H1 (cell line): ENCODE data around the gene UNC79. TPM values are rescaled to one million over a fixed set of nuclear protein-coding genes. Genes with fewer than 3 reads are reported as not detected.

Experiments
- CTCF ChIA-PET: fragments of 300-600 bp; sonication (Branson Sonifier 250); formaldehyde crosslinking; loops from one replicate; lab custom pipeline; 2021; ENCODE audit not compliant: partially characterized antibody; lab: Charles Lee
- POLR2A ChIA-PET: fragments of 300-600 bp; sonication (Branson Sonifier 250); formaldehyde crosslinking; loops from one replicate; lab custom pipeline; 2021; ENCODE audit warnings: inconsistent platforms; ENCODE audit not compliant: partially characterized antibody; lab: Charles Lee
- DNase-seq, 2 experiments: peaks; one replicate each; pipeline versions ENCODE4 v3.0.0 to v3.0.0-alpha.2; 2010 to 2022; ENCODE audit warnings: low spot score in 2 of 2, low read depth in 1 of 2, mixed read lengths in 1 of 2
- FAIRE-seq: peaks from 2 replicates; lab custom pipeline; 2011; peaks lifted over from hg19 to GRCh38; lab: Jason Lieb, UNC
- H2AFZ ChIP-seq: 2 replicates; pipeline ENCODE4 v1.8.1; 2012; ENCODE audit warnings: low read length, inconsistent platforms
- H2AK5ac ChIP-seq: 2 replicates; pipeline ENCODE4 v1.6.1; 2013; ENCODE audit warnings: low read depth, low read length
- H2BK120ac ChIP-seq: replicated peaks from 2 replicates; pipeline ENCODE3; 2013; ENCODE audit warnings: low read depth, low read length, inconsistent platforms
- H2BK12ac ChIP-seq: 2 replicates; pipeline ENCODE4 v1.6.1; 2013; ENCODE audit warnings: low read depth, low read length
- H2BK15ac ChIP-seq: 2 replicates; pipeline ENCODE4 v1.6.1; 2013; ENCODE audit warnings: low read length
- H2BK20ac ChIP-seq: 2 replicates; pipeline ENCODE4 v1.6.1; 2013; ENCODE audit warnings: low read length
- H2BK5ac ChIP-seq: 2 replicates; pipeline ENCODE4 v1.6.1; 2013; ENCODE audit warnings: low read depth, low read length
- H3K14ac ChIP-seq: 2 replicates; pipeline ENCODE4 v1.6.1; 2013; ENCODE audit warnings: inconsistent platforms; ENCODE audit not compliant: insufficient read length
- H3K18ac ChIP-seq: 2 replicates; pipeline ENCODE4 v1.6.1; 2013; ENCODE audit warnings: low read length; ENCODE audit errors: extremely low read depth
- H3K23ac ChIP-seq: 2 replicates; pipeline ENCODE4 v1.6.1; 2013; ENCODE audit warnings: inconsistent platforms; ENCODE audit not compliant: insufficient read length
- H3K23me2 ChIP-seq: 2 replicates; pipeline ENCODE4 v1.6.1; 2013; ENCODE audit warnings: low read depth, low read length
- H3K27ac ChIP-seq: 2 replicates; pipeline ENCODE4 v1.6.1; 2011; ENCODE audit warnings: low read depth, low read length, inconsistent platforms
- H3K27me3 ChIP-seq, 4 experiments: replicated peaks in 1 of 4; 1 replicate in 1 of 4; 2 replicates in 3 of 4; pipeline versions ENCODE4 v1.6.1 to v1.8.1; 2011 to 2013; ENCODE audit warnings: low read length in 3 of 4, mild to moderate bottlenecking in 3 of 4, inconsistent platforms in 2 of 4, mixed read lengths in 2 of 4, moderate library complexity in 1 of 4; ENCODE audit not compliant: control insufficient read depth in 3 of 4, insufficient read depth in 3 of 4; ENCODE audit errors: extremely low read depth in 1 of 4
- H3K36me3 ChIP-seq, 4 experiments: 2 replicates each; pipeline versions ENCODE4 v1.6.1 to v1.8.1; 2011 to 2013; ENCODE audit warnings: mild to moderate bottlenecking in 4 of 4, low read length in 3 of 4, moderate library complexity in 2 of 4, control low read depth in 1 of 4, inconsistent platforms in 1 of 4; ENCODE audit not compliant: insufficient read depth in 4 of 4, control insufficient read depth in 2 of 4
- H3K4ac ChIP-seq: replicated peaks from 2 replicates; pipeline ENCODE3; 2013; ENCODE audit warnings: low read length, low read depth, mixed read lengths, inconsistent platforms; ENCODE audit not compliant: insufficient read length
- H3K4me1 ChIP-seq, 4 experiments: replicated peaks in 1 of 4; 1 replicate in 1 of 4; 2 replicates in 3 of 4; pipeline versions ENCODE4 v1.6.1 to v1.8.1; 2011 to 2013; ENCODE audit warnings: low read length in 3 of 4, inconsistent platforms in 2 of 4, mixed read lengths in 1 of 4; ENCODE audit not compliant: insufficient read depth in 4 of 4, control insufficient read depth in 3 of 4
- H3K4me2 ChIP-seq, 2 experiments: 2 replicates each; pipeline versions ENCODE4 v1.6.1 to v1.8.1; 2011 to 2013; ENCODE audit warnings: low read depth in 2 of 2, low read length in 2 of 2, control low read depth in 1 of 2, inconsistent platforms in 1 of 2, mild to moderate bottlenecking in 1 of 2; ENCODE audit not compliant: insufficient read depth in 1 of 2
- H3K4me3 ChIP-seq, 4 experiments: fragments of 200-600, 300-600 bp in 1 of 4; sonication (generic), shearing (Covaris generic), sonication (Bioruptor Twin) in 1 of 4; 2 replicates each; pipeline versions ENCODE4 v1.5.1 to v1.8.1; 2011 to 2016; ENCODE audit warnings: low read length in 4 of 4, low read depth in 3 of 4, control low read depth in 2 of 4, inconsistent platforms in 2 of 4, mild to moderate bottlenecking in 2 of 4, mixed read lengths in 1 of 4, moderate library complexity in 1 of 4; ENCODE audit not compliant: insufficient read depth in 2 of 4; ENCODE audit errors: extremely low read depth in 1 of 4
- H3K56ac ChIP-seq: replicated peaks from 2 replicates; pipeline ENCODE3; 2013; ENCODE audit warnings: low read depth, mild to moderate bottlenecking, mixed read lengths, low read length, inconsistent platforms; ENCODE audit not compliant: insufficient read length
- H3K79me1 ChIP-seq: 2 replicates; pipeline ENCODE4 v1.6.1; 2013; ENCODE audit warnings: low read depth, low read length, control low read depth
- H3K79me2 ChIP-seq, 2 experiments: 2 replicates each; pipeline versions ENCODE4 v1.6.1 to v1.8.1; 2012 to 2013; ENCODE audit warnings: low read length in 2 of 2, mild to moderate bottlenecking in 2 of 2, inconsistent platforms in 1 of 2; ENCODE audit not compliant: insufficient read depth in 2 of 2, control insufficient read depth in 1 of 2
- H3K9ac ChIP-seq, 4 experiments: replicated peaks in 1 of 4; 1 replicate in 1 of 4; 2 replicates in 3 of 4; pipeline versions ENCODE4 v1.6.1 to v1.8.1; 2011 to 2013; ENCODE audit warnings: low read depth in 3 of 4, low read length in 3 of 4, control low read depth in 2 of 4, mild to moderate bottlenecking in 2 of 4, moderate library complexity in 2 of 4, inconsistent platforms in 1 of 4; ENCODE audit errors: extremely low read depth in 1 of 4
- H3K9me3 ChIP-seq, 2 experiments: 2 replicates each; pipeline versions ENCODE4 v1.6.1 to v1.8.1; 2012 to 2013; ENCODE audit warnings: mild to moderate bottlenecking in 2 of 2, moderate library complexity in 2 of 2, control low read depth in 1 of 2, inconsistent platforms in 1 of 2, low read depth in 1 of 2, low read length in 1 of 2, mixed read lengths in 1 of 2; ENCODE audit not compliant: insufficient read depth in 2 of 2
- H4K20me1 ChIP-seq, 2 experiments: replicated peaks in 1 of 2; 2 replicates each; pipeline versions ENCODE3 to v1.8.1; 2011 to 2013; ENCODE audit warnings: inconsistent platforms in 2 of 2, low read length in 2 of 2, mild to moderate bottlenecking in 1 of 2; ENCODE audit not compliant: insufficient read depth in 2 of 2, control insufficient read depth in 1 of 2
- H4K5ac ChIP-seq: 2 replicates; pipeline ENCODE4 v1.6.1; 2013; ENCODE audit warnings: low read length, low read depth, mixed read lengths, inconsistent platforms; ENCODE audit not compliant: insufficient read length
- H4K8ac ChIP-seq: 2 replicates; pipeline ENCODE4 v1.8.0; 2013; ENCODE audit warnings: mild to moderate bottlenecking, moderate library complexity, low read length, inconsistent platforms; ENCODE audit not compliant: insufficient read depth; ENCODE audit errors: extremely low read depth
- H4K91ac ChIP-seq: replicated peaks from 2 replicates; pipeline ENCODE3; 2013; ENCODE audit warnings: low read length, mixed read lengths, inconsistent platforms; ENCODE audit not compliant: insufficient read length
- BRCA1 ChIP-seq: IDR thresholded peaks from 2 replicates; pipeline ENCODE4 v1.6.1; 2012; ENCODE audit warnings: low read depth, low read length, improper control_type of control experiment
- CBX8 ChIP-seq: fragments of 300-800, 300-1000 bp; sonication (generic); IDR thresholded peaks from 2 replicates; pipeline ENCODE4 v1.7.1; 2016; ENCODE audit warnings: low read depth, low read length, borderline replicate concordance
- CTBP2 ChIP-seq: IDR thresholded peaks from 2 replicates; pipeline ENCODE4 v1.7.0; 2011; ENCODE audit warnings: borderline replicate concordance, mild to moderate bottlenecking, moderate library complexity, mixed read lengths, low read length; ENCODE audit not compliant: insufficient read depth, insufficient read length
- EGR1 ChIP-seq: IDR thresholded peaks from 2 replicates; pipeline ENCODE4 v1.6.1; 2011; ENCODE audit warnings: low read depth, low read length, borderline replicate concordance
- GABPA ChIP-seq: IDR thresholded peaks from 2 replicates; pipeline ENCODE4 v1.6.1; 2011; ENCODE audit warnings: mild to moderate bottlenecking, low read length, moderate library complexity, borderline replicate concordance; ENCODE audit not compliant: insufficient read depth
- GTF2F1 ChIP-seq: IDR thresholded peaks from 2 replicates; pipeline ENCODE4 v1.6.1; 2012; ENCODE audit warnings: low read depth, low read length, improper control_type of control experiment, borderline replicate concordance
- KDM4A ChIP-seq: IDR thresholded peaks from one replicate; pipeline ENCODE4 v1.7.1; 2012; ENCODE audit warnings: low read depth, mild to moderate bottlenecking, moderate library complexity, low read length, inconsistent platforms; ENCODE audit not compliant: severe bottlenecking
- SAP30 ChIP-seq: fragments of 300-600 bp; sonication (generic); IDR thresholded peaks from 2 replicates; pipeline ENCODE4 v1.7.1; 2012; ENCODE audit warnings: low read length, moderate library complexity, mild to moderate bottlenecking, inconsistent platforms; ENCODE audit not compliant: insufficient read depth, insufficient replicate concordance
- SIRT6 ChIP-seq: IDR thresholded peaks from one replicate; pipeline ENCODE4 v1.7.1; 2012; ENCODE audit warnings: low read length, inconsistent platforms
- SP4 ChIP-seq: IDR thresholded peaks from 2 replicates; pipeline ENCODE4 v1.6.1; 2012; ENCODE audit warnings: low read length, inconsistent platforms
- TAF1 ChIP-seq: IDR thresholded peaks from 2 replicates; pipeline ENCODE4 v1.6.1; 2011; ENCODE audit warnings: mild to moderate bottlenecking, low read depth, low read length
- YY1 ChIP-seq: IDR thresholded peaks from 2 replicates; pipeline ENCODE4 v1.6.1; 2011; ENCODE audit warnings: low read depth, mild to moderate bottlenecking, low read length
- WGBS, 2 experiments: shearing (Covaris generic) in 1 of 2; methylation state at CpG; one replicate each; pipeline versions ENCODE4 v1.1.6 to v1.1.7; 2013 to 2015; ENCODE audit warnings: low lambda C conversion rate in 2 of 2, mixed read lengths in 2 of 2, inconsistent platforms in 1 of 2, low coverage in 1 of 2, missing lambda C conversion rate in 1 of 2; ENCODE audit not compliant: insufficient replicate concordance in 2 of 2, insufficient coverage in 1 of 2, insufficient read length in 1 of 2; ENCODE audit errors: extremely low coverage in 1 of 2, missing lambda C conversion rate in 1 of 2; 5-methylcytosine and 5-hydroxymethylcytosine counted together
- polyA plus RNA-seq, 7 experiments: library from polyadenylated mRNA; depleted of rRNA in 3 of 7; stranded (reverse) in 5 of 7; unstranded in 2 of 7; fragments of >200 nt in 5 of 7; fragments of 200-250 nt in 2 of 7; gene quantifications; 1 replicate in 5 of 7; 2 replicates in 1 of 7; 4 replicates in 1 of 7; pipeline versions ENCODE4 v1.2.1 to v1.2.3, GENCODE V29; 2011 to 2013; ENCODE audit warnings: missing spikeins in 2 of 7, mixed read lengths in 2 of 7
- total RNA-seq: library from RNA; stranded (reverse); fragmentation: NEBNext Ultra II Directional; extraction: Animal tissue kit (Norgen Biotek cat#: 25700); gene quantifications from 2 replicates; pipeline ENCODE4 v1.2.1, GENCODE V29; 2021
- TF ChIP-seq, protein P1 (sequence below): IDR thresholded peaks from 2 replicates; pipeline ENCODE4 v1.6.1; 2012; ENCODE audit warnings: inconsistent platforms
- TF ChIP-seq, protein P2 (sequence below): IDR thresholded peaks from 2 replicates; pipeline ENCODE4 v1.6.1; 2011; ENCODE audit warnings: low read depth, mild to moderate bottlenecking, low read length; ENCODE audit not compliant: insufficient read depth

Gene UNC79
- total and polyA plus RNA-seq, 2 of the 8 experiments (the other 6 are each of a cell fraction or from before 2014, with no cell fraction given): 1.8 to 2.3 TPM

DNA sequence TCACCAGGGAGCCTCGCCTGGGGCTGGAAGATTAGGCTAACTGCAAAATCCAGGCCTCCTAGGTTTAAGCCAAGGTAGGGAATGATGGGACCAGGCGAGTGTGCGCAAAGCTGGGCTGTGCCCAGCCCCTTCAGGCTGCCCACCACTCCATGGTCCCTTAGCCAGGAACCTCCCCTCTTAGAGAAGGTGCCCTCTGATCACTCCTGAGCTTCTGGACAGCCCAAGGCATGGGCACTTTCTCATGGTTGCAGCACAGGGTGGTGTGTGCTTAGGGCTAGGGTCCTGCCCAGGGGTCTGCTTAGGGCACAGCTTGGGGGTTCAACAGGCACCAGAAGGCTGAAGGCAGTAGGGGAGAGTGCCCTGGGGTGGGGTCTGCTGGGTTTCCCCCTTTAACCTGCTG lies 288.5 kb downstream of the UNC79 start:
- 93% methylated on average over 3 of the region's 3 CpGs; no CpG with 5 or more reads in 1 of the 2 experiments for WGBS, 2 experiments
- Histone ChIP-seq H4K91ac (no peak overlapping the region), H3K56ac (no peak overlapping the region), H3K36me3 (no peaks in the 10 kb centered on the region), H2BK20ac (no peak overlapping the region), H3K23ac (no peak overlapping the region), H3K79me2 (no peaks in the 10 kb centered on the region), H3K9ac (no peak overlapping the region), H3K4me2 (no peak overlapping the region), H3K27me3 (no peaks in the 10 kb centered on the region), H3K4me1 (no peaks in the 10 kb centered on the region), H3K18ac (no peak overlapping the region), H4K8ac (no peak overlapping the region), H2BK12ac (no peak overlapping the region), H4K5ac (no peak overlapping the region), H3K4ac (no peak overlapping the region), H3K14ac (no peak overlapping the region), H2AK5ac (no peak overlapping the region), H2BK15ac (no peak overlapping the region), H3K79me1 (no peaks in the 10 kb centered on the region), H3K23me2 (peaks cover 6% of the 10 kb centered on the region; the same call in 1 of the 2 replicates), H2BK120ac (no peak overlapping the region), H2BK5ac (no peak overlapping the region), H4K20me1 (peaks cover 0 to 4% of the 10 kb centered on the region in 2 experiments), H3K27ac (no peak overlapping the region), H3K9me3 (no peaks in the 10 kb centered on the region), H3K4me3 (no peak overlapping the region), H2AFZ (no peak overlapping the region)
- no peak for FAIRE-seq
- TF ChIP-seq EGR1 (no peak), CTBP2 (no peak), SAP30 (no peak), GABPA (no peak), GTF2F1 (no peak), SIRT6 (no peak), KDM4A (no peak), CBX8 (no peak), SP4 (no peak), BRCA1 (no peak), TAF1 (no peak), YY1 (no peak)
- TF ChIP-seq, protein P1, sequence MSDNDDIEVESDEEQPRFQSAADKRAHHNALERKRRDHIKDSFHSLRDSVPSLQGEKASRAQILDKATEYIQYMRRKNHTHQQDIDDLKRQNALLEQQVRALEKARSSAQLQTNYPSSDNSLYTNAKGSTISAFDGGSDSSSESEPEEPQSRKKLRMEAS: no peak
- TF ChIP-seq, protein P2, sequence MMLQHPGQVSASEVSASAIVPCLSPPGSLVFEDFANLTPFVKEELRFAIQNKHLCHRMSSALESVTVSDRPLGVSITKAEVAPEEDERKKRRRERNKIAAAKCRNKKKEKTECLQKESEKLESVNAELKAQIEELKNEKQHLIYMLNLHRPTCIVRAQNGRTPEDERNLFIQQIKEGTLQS: no peak
- CTCF ChIA-PET: interaction anchor here (0.7 to 1.0 kb wide), 2 partner anchors 12 to 65 kb away, joined by 3 to 5 read pairs; no protein-coding TSS in a partner anchor
- no peak for DNase-seq
- POLR2A ChIA-PET: no interaction called here
